NB4 (cell line): ENCODE measurements around the gene ASAP3.

Experiments used
- DNase-seq: peaks from one replicate; pipeline ENCODE4 v3.0.0; 2010; ENCODE audit warnings: low read depth
- H3K4me3 ChIP-seq: one replicate; pipeline ENCODE4 v1.5.1; 2011; ENCODE audit warnings: mild to moderate bottlenecking, low read depth, low read length, moderate library complexity
- MAX ChIP-seq: IDR thresholded peaks from 2 replicates; pipeline ENCODE4 v1.6.1; 2011; ENCODE audit warnings: low read depth, low read length
- MYC ChIP-seq: IDR thresholded peaks from 2 replicates; pipeline ENCODE4 v1.6.1; 2011; ENCODE audit warnings: low read depth, low read length
- POLR2A ChIP-seq: IDR thresholded peaks from 2 replicates; pipeline ENCODE4 v1.6.1; 2011; ENCODE audit warnings: mild to moderate bottlenecking; ENCODE audit not compliant: insufficient read length; ENCODE audit errors: extremely low read depth
- TF ChIP-seq, protein P1 (sequence below): IDR thresholded peaks from one replicate; pipeline ENCODE4 v1.5.1; 2012; ENCODE audit warnings: low read depth, low read length

Gene ASAP3

GRCh38 chr1:23434260-23434775, 49.7 kb downstream of the ASAP3 start:
- DNase-seq, result no peak
- no peak overlapping the region for H3K4me3 ChIP-seq
- TF ChIP-seq MYC, result no peak
- TF ChIP-seq MAX, result no peak
- TF ChIP-seq POLR2A, result no peak

- H3K4me3 ChIP-seq, result no peak overlapping the region
- TF ChIP-seq MYC (no peak), POLR2A (no peak), MAX (no peak)
- TF ChIP-seq, protein P1, sequence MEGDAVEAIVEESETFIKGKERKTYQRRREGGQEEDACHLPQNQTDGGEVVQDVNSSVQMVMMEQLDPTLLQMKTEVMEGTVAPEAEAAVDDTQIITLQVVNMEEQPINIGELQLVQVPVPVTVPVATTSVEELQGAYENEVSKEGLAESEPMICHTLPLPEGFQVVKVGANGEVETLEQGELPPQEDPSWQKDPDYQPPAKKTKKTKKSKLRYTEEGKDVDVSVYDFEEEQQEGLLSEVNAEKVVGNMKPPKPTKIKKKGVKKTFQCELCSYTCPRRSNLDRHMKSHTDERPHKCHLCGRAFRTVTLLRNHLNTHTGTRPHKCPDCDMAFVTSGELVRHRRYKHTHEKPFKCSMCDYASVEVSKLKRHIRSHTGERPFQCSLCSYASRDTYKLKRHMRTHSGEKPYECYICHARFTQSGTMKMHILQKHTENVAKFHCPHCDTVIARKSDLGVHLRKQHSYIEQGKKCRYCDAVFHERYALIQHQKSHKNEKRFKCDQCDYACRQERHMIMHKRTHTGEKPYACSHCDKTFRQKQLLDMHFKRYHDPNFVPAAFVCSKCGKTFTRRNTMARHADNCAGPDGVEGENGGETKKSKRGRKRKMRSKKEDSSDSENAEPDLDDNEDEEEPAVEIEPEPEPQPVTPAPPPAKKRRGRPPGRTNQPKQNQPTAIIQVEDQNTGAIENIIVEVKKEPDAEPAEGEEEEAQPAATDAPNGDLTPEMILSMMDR, result no peak
Measured at GRCh38 chr1:23433122-23433521, 50.9 kb downstream of the ASAP3 start.

DNA sequence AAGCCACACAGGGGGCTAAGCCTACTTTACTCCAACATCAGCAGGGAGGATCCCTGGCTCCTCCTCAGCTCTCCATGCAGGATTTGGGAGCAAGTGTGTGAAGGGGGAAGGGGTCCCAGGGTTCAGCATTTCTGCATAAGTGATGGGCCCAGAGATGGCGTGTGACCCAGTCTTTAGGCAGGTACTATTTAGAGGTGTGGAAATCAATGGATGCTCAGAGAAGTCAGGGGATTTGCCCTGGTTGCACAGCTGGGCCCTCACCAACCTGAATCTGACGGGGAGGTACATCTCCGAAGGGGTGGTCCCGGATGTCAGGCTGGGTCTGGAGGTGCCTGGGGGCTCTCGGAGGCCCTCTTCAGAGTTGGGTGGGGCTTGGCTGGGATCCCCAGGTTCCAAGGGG, 52.5 kb downstream of the ASAP3 start:
- no peak for TF ChIP-seq MYC
- TF ChIP-seq, protein P1, result no peak
- TF ChIP-seq POLR2A, result no peak
- no peak for TF ChIP-seq MAX
- H3K4me3 ChIP-seq, result no peak overlapping the region
- no peak for DNase-seq

More at GRCh38 chr1:23433122-23433521, 50.9 kb downstream of the ASAP3 start:
- no peak for DNase-seq

GRCh38 chr1:23430803-23431202, 53.2 kb downstream of the ASAP3 start:
- no peak for DNase-seq
- TF ChIP-seq, protein P1, result no peak
- H3K4me3 ChIP-seq, result no peak overlapping the region

- DNase-seq, result no peak
- TF ChIP-seq MYC (no peak), MAX (no peak), POLR2A (no peak)
- TF ChIP-seq, protein P1, result no peak
- no peak overlapping the region for H3K4me3 ChIP-seq
Measured at GRCh38 chr1:23428136-23428905, 55.7 kb downstream of the ASAP3 start.

GRCh38 chr1:23427550-23427949, 56.4 kb downstream of the ASAP3 start:
- H3K4me3 ChIP-seq, result no peak overlapping the region
- no peak for TF ChIP-seq MYC
- TF ChIP-seq, protein P1, result no peak
- no peak for TF ChIP-seq MAX
- DNase-seq, result no peak
